ENCODE results near the gene GATAD2B. TPM values are rescaled to one million over a fixed set of nuclear protein-coding genes. Genes with fewer than 3 reads are reported as not detected.

Gene GATAD2B
- total RNA-seq, 1 experiment from 2014 or later: 9.5 TPM

DNA sequence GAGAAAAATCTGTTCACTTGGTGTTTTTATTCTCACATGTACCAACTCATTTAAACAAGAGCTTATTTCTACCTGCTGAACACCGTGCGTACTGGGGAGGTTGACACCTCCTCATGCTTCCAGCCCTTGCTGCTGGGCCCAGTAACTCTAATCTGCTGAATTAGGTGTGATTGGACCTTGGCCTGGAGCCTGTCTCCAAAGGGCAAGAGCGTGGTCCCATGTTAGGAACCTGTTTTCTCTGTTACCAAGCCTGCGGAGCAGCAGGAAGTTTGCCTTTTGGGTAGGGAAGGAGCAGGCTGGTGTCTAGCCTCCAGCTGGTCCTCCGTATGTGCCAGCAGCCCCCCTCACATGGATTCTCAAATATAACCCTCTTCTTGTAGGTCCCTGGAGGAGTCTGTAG is 158.5 kb downstream of the GATAD2B start:
- DNase-seq (ENCODE audit: low read depth): no peak

DNA sequence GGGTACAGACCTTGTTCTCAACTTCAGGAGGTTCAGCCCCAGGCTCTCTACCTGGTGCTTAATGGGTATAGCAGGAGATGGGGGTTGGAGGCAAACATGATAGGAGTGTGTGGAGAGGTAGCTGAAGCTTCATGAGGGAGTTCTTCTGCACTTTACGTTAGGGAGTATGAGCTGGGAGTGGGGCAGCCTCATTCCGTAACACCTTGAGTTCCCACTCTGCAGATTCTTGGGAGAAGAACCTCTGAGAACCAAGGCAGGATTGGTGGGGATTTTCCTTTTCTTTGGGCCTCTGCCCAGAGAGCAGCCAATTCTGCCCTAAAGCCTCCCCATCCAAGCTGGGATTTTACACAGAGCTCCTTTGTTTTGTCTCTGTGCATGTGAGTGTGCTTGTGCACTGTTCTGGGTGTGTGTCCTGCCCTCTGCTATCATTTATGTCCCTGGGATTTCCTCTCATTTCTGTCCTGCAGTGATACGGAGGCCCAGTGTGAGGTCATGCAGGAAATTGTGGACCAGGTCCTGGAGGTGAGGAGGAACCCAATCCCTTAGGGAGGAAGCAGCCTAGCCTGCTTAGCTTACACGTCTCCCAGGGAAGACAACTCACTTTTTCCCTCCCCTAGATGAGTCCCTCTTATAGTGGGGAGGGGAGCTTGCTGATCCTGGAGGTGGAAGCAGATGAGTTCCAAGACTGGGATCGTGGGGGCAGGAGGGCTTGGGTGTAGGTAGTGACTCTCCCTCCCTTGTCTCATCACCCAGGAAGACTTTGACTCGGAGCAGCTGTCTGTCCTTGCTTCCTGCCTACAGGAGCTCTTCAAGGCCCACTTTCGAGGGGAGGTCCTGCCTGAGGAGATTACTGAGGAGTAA is 159.2 kb downstream of the GATAD2B start:
- peak; percentile 51 for DNase-seq (ENCODE audit: low read depth)

DNA sequence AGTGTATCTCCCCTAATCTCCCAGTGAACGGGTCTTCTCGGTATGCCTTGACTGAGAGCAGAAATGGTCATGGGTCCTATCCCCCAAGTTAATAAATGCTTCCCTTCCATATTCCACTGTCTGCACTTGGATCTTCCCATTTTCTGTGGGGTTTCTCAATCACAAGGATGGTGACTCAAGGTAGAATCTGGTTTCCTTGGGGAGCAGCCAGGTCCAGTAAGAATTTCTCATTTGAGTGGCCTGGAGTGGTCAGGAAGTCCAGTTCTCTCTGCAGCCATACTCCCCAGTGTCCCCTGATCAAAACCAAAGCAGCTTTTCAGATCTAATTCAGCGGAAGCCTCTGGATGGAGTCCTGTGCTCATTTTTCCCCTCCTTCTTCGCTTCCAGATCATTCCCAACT is 162.3 kb downstream of the GATAD2B start:
- DNase-seq (ENCODE audit: low read depth): no peak

Small RNAs within 50 kb of the gene (small RNA-seq; reads per million reads assigned to genes)
- gene AL831737.1 (not detected), gene MIR6737 (not detected), gene RF00019 (not detected)

Other genes with a start within 250 kb of the GATAD2B start
- 0.02 and 0.03 TPM in 2 replicates for gene NPR1, start 244.3 kb downstream of the GATAD2B start, total RNA-seq (2014; rRNA removed; shearing (Covaris generic))
- gene INTS3, start 194.9 kb downstream of the GATAD2B start, total RNA-seq (2014; rRNA removed; shearing (Covaris generic)): 22.1 and 22.2 TPM in 2 replicates
- gene SLC27A3, start 147.6 kb downstream of the GATAD2B start, total RNA-seq (2014; rRNA removed; shearing (Covaris generic)): 0.74 and 4.5 TPM in 2 replicates
- 15.2 and 17.6 TPM in 2 replicates for gene DENND4B, start 23.7 kb upstream of the GATAD2B start, total RNA-seq (2014; rRNA removed; shearing (Covaris generic))
- 17.6 and 26.6 TPM in 2 replicates for gene CRTC2, start 35.6 kb upstream of the GATAD2B start, total RNA-seq (2014; rRNA removed; shearing (Covaris generic))
- 104 and 126 TPM in 2 replicates for gene SLC39A1, start 40.6 kb upstream of the GATAD2B start, total RNA-seq (2014; rRNA removed; shearing (Covaris generic))
- gene CREB3L4, start 44.9 kb upstream of the GATAD2B start, total RNA-seq (2014; rRNA removed; shearing (Covaris generic)): 9.0 and 11.2 TPM in 2 replicates
- 174 and 189 TPM in 2 replicates for gene JTB, start 54.7 kb upstream of the GATAD2B start, total RNA-seq (2014; rRNA removed; shearing (Covaris generic))
- 33.9 and 52.3 TPM in 2 replicates for gene RAB13, start 63.4 kb upstream of the GATAD2B start, total RNA-seq (2014; rRNA removed; shearing (Covaris generic))
- gene RPS27, start 67.8 kb upstream of the GATAD2B start, total RNA-seq (2014; rRNA removed; shearing (Covaris generic)): 1,691 and 2,292 TPM in 2 replicates
- gene NUP210L, start 232.1 kb upstream of the GATAD2B start, total RNA-seq (2014; rRNA removed; shearing (Covaris generic)): 0.03 TPM in 1 of 2 replicates, not detected in the other

All from HT1080 (cell line).